H1 (cell line): Measurements from ENCODE around the gene RNF183. TPM values are rescaled to one million over a fixed set of nuclear protein-coding genes. Genes with fewer than 3 reads are reported as not detected.

ENCODE experiments used
- CTCF ChIA-PET: fragments of 300-600 bp; sonication (Branson Sonifier 250); formaldehyde crosslinking; loops from one replicate; lab custom pipeline; 2021; ENCODE audit not compliant: partially characterized antibody; lab: Charles Lee
- POLR2A ChIA-PET: fragments of 300-600 bp; sonication (Branson Sonifier 250); formaldehyde crosslinking; loops from one replicate; lab custom pipeline; 2021; ENCODE audit warnings: inconsistent platforms; ENCODE audit not compliant: partially characterized antibody; lab: Charles Lee
- DNase-seq, 2 experiments: peaks; one replicate each; pipeline versions ENCODE4 v3.0.0 to v3.0.0-alpha.2; 2010 to 2022; ENCODE audit warnings: low spot score in 2 of 2, low read depth in 1 of 2, mixed read lengths in 1 of 2
- FAIRE-seq: peaks from 2 replicates; lab custom pipeline; 2011; peaks lifted over from hg19 to GRCh38; lab: Jason Lieb, UNC
- H2AFZ ChIP-seq: 2 replicates; pipeline ENCODE4 v1.8.1; 2012; ENCODE audit warnings: low read length, inconsistent platforms
- H2AK5ac ChIP-seq: 2 replicates; pipeline ENCODE4 v1.6.1; 2013; ENCODE audit warnings: low read depth, low read length
- H2BK120ac ChIP-seq: replicated peaks from 2 replicates; pipeline ENCODE3; 2013; ENCODE audit warnings: low read depth, low read length, inconsistent platforms
- H2BK12ac ChIP-seq: 2 replicates; pipeline ENCODE4 v1.6.1; 2013; ENCODE audit warnings: low read depth, low read length
- H2BK15ac ChIP-seq: 2 replicates; pipeline ENCODE4 v1.6.1; 2013; ENCODE audit warnings: low read length
- H2BK20ac ChIP-seq: 2 replicates; pipeline ENCODE4 v1.6.1; 2013; ENCODE audit warnings: low read length
- H2BK5ac ChIP-seq: 2 replicates; pipeline ENCODE4 v1.6.1; 2013; ENCODE audit warnings: low read depth, low read length
- H3K14ac ChIP-seq: 2 replicates; pipeline ENCODE4 v1.6.1; 2013; ENCODE audit warnings: inconsistent platforms; ENCODE audit not compliant: insufficient read length
- H3K18ac ChIP-seq: 2 replicates; pipeline ENCODE4 v1.6.1; 2013; ENCODE audit warnings: low read length; ENCODE audit errors: extremely low read depth
- H3K23ac ChIP-seq: 2 replicates; pipeline ENCODE4 v1.6.1; 2013; ENCODE audit warnings: inconsistent platforms; ENCODE audit not compliant: insufficient read length
- H3K23me2 ChIP-seq: 2 replicates; pipeline ENCODE4 v1.6.1; 2013; ENCODE audit warnings: low read depth, low read length
- H3K27ac ChIP-seq: 2 replicates; pipeline ENCODE4 v1.6.1; 2011; ENCODE audit warnings: low read depth, low read length, inconsistent platforms
- H3K27me3 ChIP-seq, 4 experiments: replicated peaks in 1 of 4; 1 replicate in 1 of 4; 2 replicates in 3 of 4; pipeline versions ENCODE4 v1.6.1 to v1.8.1; 2011 to 2013; ENCODE audit warnings: low read length in 3 of 4, mild to moderate bottlenecking in 3 of 4, inconsistent platforms in 2 of 4, mixed read lengths in 2 of 4, moderate library complexity in 1 of 4; ENCODE audit not compliant: control insufficient read depth in 3 of 4, insufficient read depth in 3 of 4; ENCODE audit errors: extremely low read depth in 1 of 4
- H3K36me3 ChIP-seq, 4 experiments: 2 replicates each; pipeline versions ENCODE4 v1.6.1 to v1.8.1; 2011 to 2013; ENCODE audit warnings: mild to moderate bottlenecking in 4 of 4, low read length in 3 of 4, moderate library complexity in 2 of 4, control low read depth in 1 of 4, inconsistent platforms in 1 of 4; ENCODE audit not compliant: insufficient read depth in 4 of 4, control insufficient read depth in 2 of 4
- H3K4ac ChIP-seq: replicated peaks from 2 replicates; pipeline ENCODE3; 2013; ENCODE audit warnings: low read length, low read depth, mixed read lengths, inconsistent platforms; ENCODE audit not compliant: insufficient read length
- H3K4me1 ChIP-seq, 4 experiments: replicated peaks in 1 of 4; 1 replicate in 1 of 4; 2 replicates in 3 of 4; pipeline versions ENCODE4 v1.6.1 to v1.8.1; 2011 to 2013; ENCODE audit warnings: low read length in 3 of 4, inconsistent platforms in 2 of 4, mixed read lengths in 1 of 4; ENCODE audit not compliant: insufficient read depth in 4 of 4, control insufficient read depth in 3 of 4
- H3K4me2 ChIP-seq, 2 experiments: 2 replicates each; pipeline versions ENCODE4 v1.6.1 to v1.8.1; 2011 to 2013; ENCODE audit warnings: low read depth in 2 of 2, low read length in 2 of 2, control low read depth in 1 of 2, inconsistent platforms in 1 of 2, mild to moderate bottlenecking in 1 of 2; ENCODE audit not compliant: insufficient read depth in 1 of 2
- H3K4me3 ChIP-seq, 4 experiments: fragments of 200-600, 300-600 bp in 1 of 4; sonication (generic), shearing (Covaris generic), sonication (Bioruptor Twin) in 1 of 4; 2 replicates each; pipeline versions ENCODE4 v1.5.1 to v1.8.1; 2011 to 2016; ENCODE audit warnings: low read length in 4 of 4, low read depth in 3 of 4, control low read depth in 2 of 4, inconsistent platforms in 2 of 4, mild to moderate bottlenecking in 2 of 4, mixed read lengths in 1 of 4, moderate library complexity in 1 of 4; ENCODE audit not compliant: insufficient read depth in 2 of 4; ENCODE audit errors: extremely low read depth in 1 of 4
- H3K56ac ChIP-seq: replicated peaks from 2 replicates; pipeline ENCODE3; 2013; ENCODE audit warnings: low read depth, mild to moderate bottlenecking, mixed read lengths, low read length, inconsistent platforms; ENCODE audit not compliant: insufficient read length
- H3K79me1 ChIP-seq: 2 replicates; pipeline ENCODE4 v1.6.1; 2013; ENCODE audit warnings: low read depth, low read length, control low read depth
- H3K79me2 ChIP-seq, 2 experiments: 2 replicates each; pipeline versions ENCODE4 v1.6.1 to v1.8.1; 2012 to 2013; ENCODE audit warnings: low read length in 2 of 2, mild to moderate bottlenecking in 2 of 2, inconsistent platforms in 1 of 2; ENCODE audit not compliant: insufficient read depth in 2 of 2, control insufficient read depth in 1 of 2
- H3K9ac ChIP-seq, 4 experiments: replicated peaks in 1 of 4; 1 replicate in 1 of 4; 2 replicates in 3 of 4; pipeline versions ENCODE4 v1.6.1 to v1.8.1; 2011 to 2013; ENCODE audit warnings: low read depth in 3 of 4, low read length in 3 of 4, control low read depth in 2 of 4, mild to moderate bottlenecking in 2 of 4, moderate library complexity in 2 of 4, inconsistent platforms in 1 of 4; ENCODE audit errors: extremely low read depth in 1 of 4
- H3K9me3 ChIP-seq, 2 experiments: 2 replicates each; pipeline versions ENCODE4 v1.6.1 to v1.8.1; 2012 to 2013; ENCODE audit warnings: mild to moderate bottlenecking in 2 of 2, moderate library complexity in 2 of 2, control low read depth in 1 of 2, inconsistent platforms in 1 of 2, low read depth in 1 of 2, low read length in 1 of 2, mixed read lengths in 1 of 2; ENCODE audit not compliant: insufficient read depth in 2 of 2
- H4K20me1 ChIP-seq, 2 experiments: replicated peaks in 1 of 2; 2 replicates each; pipeline versions ENCODE3 to v1.8.1; 2011 to 2013; ENCODE audit warnings: inconsistent platforms in 2 of 2, low read length in 2 of 2, mild to moderate bottlenecking in 1 of 2; ENCODE audit not compliant: insufficient read depth in 2 of 2, control insufficient read depth in 1 of 2
- H4K5ac ChIP-seq: 2 replicates; pipeline ENCODE4 v1.6.1; 2013; ENCODE audit warnings: low read length, low read depth, mixed read lengths, inconsistent platforms; ENCODE audit not compliant: insufficient read length
- H4K8ac ChIP-seq: 2 replicates; pipeline ENCODE4 v1.8.0; 2013; ENCODE audit warnings: mild to moderate bottlenecking, moderate library complexity, low read length, inconsistent platforms; ENCODE audit not compliant: insufficient read depth; ENCODE audit errors: extremely low read depth
- H4K91ac ChIP-seq: replicated peaks from 2 replicates; pipeline ENCODE3; 2013; ENCODE audit warnings: low read length, mixed read lengths, inconsistent platforms; ENCODE audit not compliant: insufficient read length
- BACH1 ChIP-seq: IDR thresholded peaks from 2 replicates; pipeline ENCODE4 v1.6.1; 2012; ENCODE audit warnings: low read length, improper control_type of control experiment
- BRCA1 ChIP-seq: IDR thresholded peaks from 2 replicates; pipeline ENCODE4 v1.6.1; 2012; ENCODE audit warnings: low read depth, low read length, improper control_type of control experiment
- FOSL1 ChIP-seq: IDR thresholded peaks from 2 replicates; pipeline ENCODE4 v1.6.1; 2011; ENCODE audit warnings: mild to moderate bottlenecking, low read depth, low read length, moderate library complexity; ENCODE audit not compliant: insufficient read depth
- MAFK ChIP-seq: IDR thresholded peaks from 2 replicates; pipeline ENCODE4 v1.6.1; 2012; ENCODE audit warnings: low read depth, mild to moderate bottlenecking, improper control_type of control experiment, low read length
- NANOG ChIP-seq: IDR thresholded peaks from 2 replicates; pipeline ENCODE4 v1.6.1; 2011; ENCODE audit warnings: low read length, low read depth, mild to moderate bottlenecking, inconsistent platforms; ENCODE audit not compliant: insufficient read depth, poor library complexity, severe bottlenecking
- PHF8 ChIP-seq: fragments of 200-600 bp; sonication (generic); conservative IDR thresholded peaks from 2 replicates; pipeline ENCODE4 v1.7.1; 2012; ENCODE audit warnings: low read depth, mild to moderate bottlenecking, inconsistent platforms, low read length, moderate library complexity
- POLR2A ChIP-seq, 2 experiments: IDR thresholded peaks; 1 replicate in 1 of 2; 2 replicates in 1 of 2; pipeline ENCODE4 v1.6.1; 2011; ENCODE audit warnings: low read depth in 2 of 2, low read length in 2 of 2, mild to moderate bottlenecking in 2 of 2; ENCODE audit errors: control extremely low read depth in 1 of 2
- POLR2AphosphoS5 ChIP-seq: IDR thresholded peaks from 2 replicates; pipeline ENCODE4 v1.6.1; 2011; ENCODE audit warnings: low read depth, low read length
- RBBP5 ChIP-seq: IDR thresholded peaks from 2 replicates; pipeline ENCODE4 v1.7.1; 2012; ENCODE audit warnings: low read depth, mild to moderate bottlenecking, inconsistent platforms, low read length, moderate library complexity, borderline replicate concordance
- SAP30 ChIP-seq: fragments of 300-600 bp; sonication (generic); IDR thresholded peaks from 2 replicates; pipeline ENCODE4 v1.7.1; 2012; ENCODE audit warnings: low read length, moderate library complexity, mild to moderate bottlenecking, inconsistent platforms; ENCODE audit not compliant: insufficient read depth, insufficient replicate concordance
- SP2 ChIP-seq: IDR thresholded peaks from 2 replicates; pipeline ENCODE4 v1.6.1; 2012; ENCODE audit warnings: mild to moderate bottlenecking, low read length, inconsistent platforms
- USF2 ChIP-seq: IDR thresholded peaks from 2 replicates; pipeline ENCODE4 v1.6.1; 2011; ENCODE audit warnings: low read length, improper control_type of control experiment
- ZNF274 ChIP-seq: IDR thresholded peaks from 2 replicates; pipeline ENCODE4 v1.7.0; 2012; ENCODE audit warnings: low read length, borderline replicate concordance; ENCODE audit errors: extremely low read depth
- WGBS, 2 experiments: shearing (Covaris generic) in 1 of 2; methylation state at CpG; one replicate each; pipeline versions ENCODE4 v1.1.6 to v1.1.7; 2013 to 2015; ENCODE audit warnings: low lambda C conversion rate in 2 of 2, mixed read lengths in 2 of 2, inconsistent platforms in 1 of 2, low coverage in 1 of 2, missing lambda C conversion rate in 1 of 2; ENCODE audit not compliant: insufficient replicate concordance in 2 of 2, insufficient coverage in 1 of 2, insufficient read length in 1 of 2; ENCODE audit errors: extremely low coverage in 1 of 2, missing lambda C conversion rate in 1 of 2; 5-methylcytosine and 5-hydroxymethylcytosine counted together
- polyA plus RNA-seq, 7 experiments: library from polyadenylated mRNA; depleted of rRNA in 3 of 7; stranded (reverse) in 5 of 7; unstranded in 2 of 7; fragments of >200 nt in 5 of 7; fragments of 200-250 nt in 2 of 7; gene quantifications; 1 replicate in 5 of 7; 2 replicates in 1 of 7; 4 replicates in 1 of 7; pipeline versions ENCODE4 v1.2.1 to v1.2.3, GENCODE V29; 2011 to 2013; ENCODE audit warnings: missing spikeins in 2 of 7, mixed read lengths in 2 of 7
- total RNA-seq: library from RNA; stranded (reverse); fragmentation: NEBNext Ultra II Directional; extraction: Animal tissue kit (Norgen Biotek cat#: 25700); gene quantifications from 2 replicates; pipeline ENCODE4 v1.2.1, GENCODE V29; 2021

The RNF183 gene
- total and polyA plus RNA-seq, 2 of the 8 experiments (the other 6 are each of a cell fraction or from before 2014, with no cell fraction given) = 0.15 TPM; not detected in 1

GRCh38 chr9:113301548-113301947 lies 1.6 kb downstream of the RNF183 start:
- H2BK20ac ChIP-seq = no peak overlapping the region
- H3K9me3 ChIP-seq = no peaks in the 10 kb centered on the region
- H3K18ac ChIP-seq = no peak overlapping the region
- H3K14ac ChIP-seq = no peak overlapping the region
- H3K4ac ChIP-seq = no peak overlapping the region
- no peaks in the 10 kb centered on the region for H3K36me3 ChIP-seq
- 91% methylated on average over 8 of the region's 8 CpGs; no CpG with 5 or more reads in 1 of the 2 experiments for WGBS, 2 experiments
- H3K56ac ChIP-seq = no peak overlapping the region
- no peak overlapping the region for H2AFZ ChIP-seq
- 0 out of 7 replicates have a peak, but pooled peaks cover 0 to 4% (median 0%) of the 10 kb centered on the region in 4 experiments for H3K4me1 ChIP-seq
- H3K4me3 ChIP-seq = no peak overlapping the region
- no peak overlapping the region for H2AK5ac ChIP-seq
- FAIRE-seq = no peak
- no peak overlapping the region for H4K8ac ChIP-seq
- no peak overlapping the region for H3K4me2 ChIP-seq
- H3K23ac ChIP-seq = no peak overlapping the region
- no peak overlapping the region for H2BK120ac ChIP-seq
- H2BK12ac ChIP-seq = no peak overlapping the region
- H3K23me2 ChIP-seq = no peaks in the 10 kb centered on the region
- no peak overlapping the region for H4K5ac ChIP-seq
- H3K27ac ChIP-seq = no peak overlapping the region
- no peak overlapping the region for H4K91ac ChIP-seq
- H4K20me1 ChIP-seq = no peaks in the 10 kb centered on the region
- H3K79me1 ChIP-seq = no peaks in the 10 kb centered on the region
- H3K9ac ChIP-seq = no peak overlapping the region
- peaks cover 0 to 2% (median 0%) of the 10 kb centered on the region in 4 experiments; a peak in 1 of 7 replicates for H3K27me3 ChIP-seq
- ChIA-PET CTCF (no interaction called here), POLR2A (interaction anchor here (1.6 kb wide), 1 partner anchor 108 kb away, joined by 7 read pairs; the partner anchor contains the start of genes C9orf43 and POLE3)
- H2BK5ac ChIP-seq = no peak overlapping the region
- no peak overlapping the region for H2BK15ac ChIP-seq
- no peak for DNase-seq
- no peaks in the 10 kb centered on the region for H3K79me2 ChIP-seq
- TF ChIP-seq NANOG (no peak), FOSL1 (no peak), RBBP5 (no peak), MAFK (no peak), BACH1 (no peak), BRCA1 (no peak), SP2 (no peak), POLR2A (IDR thresholded peaks at IDR 0.05; ENCODE audit: control extremely low read depth in 1 of 2, low read depth in 2 of 2, low read length in 2 of 2) (no peak), ZNF274 (no peak), PHF8 (no peak), SAP30 (no peak), USF2 (no peak), POLR2AphosphoS5 (no peak)
